ENCODE results near the gene LEMD3. TPM values are rescaled to one million over a fixed set of nuclear protein-coding genes. Genes with fewer than 3 reads are reported as not detected.

Gene LEMD3
- total RNA-seq, 2 experiments from 2014 or later = 35.9 to 36.1 TPM

DNA sequence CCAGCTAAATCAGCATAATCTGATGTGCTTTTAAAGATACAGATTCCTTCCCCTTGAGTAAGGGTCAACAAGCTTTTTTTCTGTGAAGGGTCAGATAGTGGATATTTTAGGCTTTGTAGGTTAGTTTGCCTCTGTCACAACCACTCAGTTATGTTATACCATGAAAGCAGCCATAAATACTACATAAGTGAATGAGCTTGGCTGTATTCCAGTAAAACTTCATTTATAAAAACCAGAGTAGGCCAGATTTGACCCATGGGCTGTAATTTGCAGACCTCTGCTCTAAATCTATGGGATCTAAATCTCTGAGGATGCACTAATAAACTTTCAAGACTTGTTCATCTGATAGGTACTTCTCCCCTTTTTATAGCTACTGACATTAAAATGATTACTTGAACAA is 47.7 kb downstream of the LEMD3 start:
- DNase-seq (no peak), ATAC-seq (no peak)
- ChIA-PET CTCF (interaction anchor here (1.2 to 2.7 kb wide), 4 partner anchors 10 to 94 kb away, joined by 3 to 12 read pairs (median 4); no protein-coding TSS in a partner anchor), POLR2A (interaction anchor here (0.8 kb wide), 1 partner anchor 46 kb away, joined by 3 read pairs; no protein-coding TSS in a partner anchor)
- Mint-ChIP-seq H3K4me1 (ENCODE audit: low read depth) (peaks cover 4% of the 10 kb centered on the region), H3K27me3 (ENCODE audit: low read depth) (no peaks in the 10 kb centered on the region), H3K36me3 (ENCODE audit: low read depth) (peaks cover 69% of the 10 kb centered on the region), H3K9me3 (ENCODE audit: insufficient read depth) (peaks cover 26% of the 10 kb centered on the region), H3K27ac (no peak overlapping the region), H3K4me3 (no peak overlapping the region)

DNA sequence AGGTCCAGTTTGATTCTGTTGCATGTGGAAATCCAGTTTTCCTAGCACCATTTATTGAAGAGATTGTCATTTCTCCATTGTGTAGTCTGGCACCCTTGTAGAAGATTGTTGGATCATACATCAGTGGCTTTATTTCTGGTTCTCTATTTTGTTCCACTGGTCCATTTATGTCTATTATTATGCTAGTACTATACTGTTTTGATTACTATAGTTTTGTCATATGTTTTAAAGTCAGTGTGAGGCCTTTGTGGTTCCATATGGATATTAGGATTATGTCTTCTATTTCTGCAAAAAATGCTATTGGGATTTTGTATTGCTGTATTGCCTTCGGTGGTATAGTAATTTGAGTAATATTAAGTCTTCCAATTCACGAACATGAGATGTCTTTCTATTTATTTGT is 51.4 kb downstream of the LEMD3 start:
- peaks cover 79% of the 10 kb centered on the region for H3K36me3 Mint-ChIP-seq (ENCODE audit: low read depth)

DNA sequence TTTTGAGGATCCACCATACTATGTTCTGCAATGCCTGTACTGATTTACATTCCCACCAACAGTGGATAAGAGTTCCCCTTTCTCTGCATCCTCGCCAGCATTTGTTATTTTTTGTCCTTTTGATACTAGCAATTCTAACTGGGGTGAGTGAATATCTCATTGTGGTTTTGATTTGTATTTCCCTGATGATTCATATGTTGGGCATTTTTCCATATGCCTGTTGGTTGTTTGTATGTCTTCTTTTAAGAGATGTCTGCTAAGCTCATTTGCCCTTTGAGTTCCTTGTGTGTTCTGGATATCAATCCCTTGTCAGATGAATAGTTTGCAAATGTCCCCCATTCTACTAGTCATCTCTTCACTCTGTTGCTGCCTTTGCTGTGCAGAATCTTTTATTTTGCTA is 60.1 kb downstream of the LEMD3 start:
- H3K36me3 Mint-ChIP-seq (ENCODE audit: low read depth) = peaks cover 56% of the 10 kb centered on the region
- ATAC-seq = no peak
- H3K27ac Mint-ChIP-seq = no peak overlapping the region
- H3K4me1 Mint-ChIP-seq (ENCODE audit: low read depth) = peaks cover 19% of the 10 kb centered on the region
- H3K27me3 Mint-ChIP-seq (ENCODE audit: low read depth) = no peaks in the 10 kb centered on the region
- H3K9me3 Mint-ChIP-seq (ENCODE audit: insufficient read depth) = peaks cover 25% of the 10 kb centered on the region
- ChIA-PET POLR2A (no interaction called here), CTCF (no interaction called here)
- no peak for DNase-seq
- no peak overlapping the region for H3K4me3 Mint-ChIP-seq

More for the DNA sequence above, 51.4 kb downstream of the LEMD3 start:
- Mint-ChIP-seq H3K4me3 (no peak overlapping the region), H3K9me3 (ENCODE audit: insufficient read depth) (peaks cover 53% of the 10 kb centered on the region), H3K4me1 (ENCODE audit: low read depth) (peaks cover 6% of the 10 kb centered on the region), H3K27me3 (ENCODE audit: low read depth) (no peaks in the 10 kb centered on the region), H3K27ac (no peak overlapping the region)
- ATAC-seq (no peak), DNase-seq (no peak)
- ChIA-PET CTCF (interaction anchor here (1.5 kb wide), 1 partner anchor 12 kb away, joined by 4 read pairs; no protein-coding TSS in a partner anchor), POLR2A (interaction anchor here (0.6 kb wide), 1 partner anchor 12 kb away, joined by 3 read pairs; no protein-coding TSS in a partner anchor)

DNA sequence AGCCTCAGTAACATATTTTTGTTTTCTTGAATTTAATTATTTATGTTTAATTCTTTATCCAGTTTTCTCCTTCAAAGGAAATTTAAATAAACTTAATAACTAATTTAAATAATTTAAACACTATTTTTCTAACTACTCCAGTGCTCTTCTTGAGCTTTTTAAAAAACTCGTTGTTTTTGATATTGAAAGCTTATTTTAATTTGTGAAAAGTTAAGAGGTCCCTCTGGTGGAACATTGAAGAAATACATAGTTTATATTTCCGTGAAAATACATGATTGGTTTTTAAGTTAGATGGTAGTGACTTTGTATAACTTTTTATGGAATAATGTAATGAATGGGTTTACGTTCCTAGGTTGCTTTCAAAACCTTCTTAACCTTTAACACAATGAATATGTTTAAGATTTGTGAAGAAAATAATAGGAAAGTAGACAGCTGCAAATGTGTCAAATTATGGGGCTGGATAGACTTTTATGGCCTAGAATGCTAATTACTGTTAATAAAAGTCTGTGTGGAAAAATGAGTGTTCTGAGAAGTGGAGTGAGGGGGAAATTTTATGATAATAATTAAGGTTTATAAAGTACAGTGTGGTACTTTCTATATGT is 63.2 kb downstream of the LEMD3 start:
- CTCF ChIA-PET = interaction anchor here (0.6 to 3.8 kb wide), 26 partner anchors 8 to 436 kb away, joined by 3 to 44 read pairs (median 4); partner anchors contain the start of genes LEMD3 and WIF1
- H3K4me1 Mint-ChIP-seq (ENCODE audit: low read depth) = peaks cover 8% of the 10 kb centered on the region
- H3K27ac Mint-ChIP-seq = no peak overlapping the region
- no peak for DNase-seq
- POLR2A ChIA-PET = interaction anchor here (2.0 kb wide), 1 partner anchor 62 kb away, joined by 10 read pairs; the partner anchor contains the start of gene LEMD3
- peaks cover 18% of the 10 kb centered on the region for H3K9me3 Mint-ChIP-seq (ENCODE audit: insufficient read depth)
- no peak overlapping the region for H3K4me3 Mint-ChIP-seq
- H3K36me3 Mint-ChIP-seq (ENCODE audit: low read depth) = peaks cover 28% of the 10 kb centered on the region
- H3K27me3 Mint-ChIP-seq (ENCODE audit: low read depth) = no peaks in the 10 kb centered on the region
- no peak for ATAC-seq

DNA sequence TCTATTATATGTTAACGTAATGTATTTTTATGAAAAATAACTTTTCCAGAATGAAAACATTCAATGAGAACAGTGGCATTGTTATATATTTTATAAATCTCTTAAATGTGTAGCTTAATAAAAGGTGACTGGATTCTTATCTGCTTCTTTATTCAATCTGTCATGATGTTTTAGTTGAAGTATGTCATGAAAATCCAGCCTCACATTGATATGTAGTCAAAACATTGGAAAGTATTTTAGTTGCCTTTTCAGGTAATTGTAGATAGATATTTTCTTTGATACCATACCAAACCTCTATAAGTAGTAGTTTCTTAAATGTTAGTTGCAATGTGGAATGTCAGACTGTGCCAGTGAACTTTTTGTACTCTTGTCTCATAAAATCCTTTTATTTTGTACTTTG is 67.8 kb downstream of the LEMD3 start:
- ChIA-PET CTCF (no interaction called here), POLR2A (no interaction called here)
- no peak for DNase-seq
- no peak overlapping the region for H3K27ac Mint-ChIP-seq
- peaks cover 6% of the 10 kb centered on the region for H3K4me1 Mint-ChIP-seq (ENCODE audit: low read depth)
- H3K9me3 Mint-ChIP-seq (ENCODE audit: insufficient read depth) = no peaks in the 10 kb centered on the region
- H3K27me3 Mint-ChIP-seq (ENCODE audit: low read depth) = no peaks in the 10 kb centered on the region
- peaks cover 15% of the 10 kb centered on the region for H3K36me3 Mint-ChIP-seq (ENCODE audit: low read depth)
- H3K4me3 Mint-ChIP-seq = no peak overlapping the region
- no peak for ATAC-seq

DNA sequence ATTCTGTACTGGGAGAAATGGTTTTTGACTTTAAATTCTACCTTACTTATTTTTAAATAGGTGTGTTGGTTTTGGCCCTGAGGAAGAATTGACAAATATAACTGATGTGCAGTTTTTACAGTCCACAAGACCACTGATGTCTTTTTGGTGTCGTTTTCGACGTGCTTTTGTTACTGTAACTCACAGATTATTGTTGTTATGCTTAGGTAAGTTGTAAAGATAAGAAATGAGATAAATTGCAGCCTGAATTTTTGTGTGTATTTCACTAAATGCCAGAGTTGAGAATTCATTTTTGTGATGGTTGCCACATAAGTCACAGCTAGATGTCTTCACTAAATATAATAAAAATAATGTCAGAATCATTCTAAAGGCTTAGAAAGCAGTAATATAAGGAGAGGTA is 69.2 kb downstream of the LEMD3 start:
- no peak overlapping the region for H3K4me3 Mint-ChIP-seq
- DNase-seq (no peak), ATAC-seq (no peak)
- no peaks in the 10 kb centered on the region for H3K27me3 Mint-ChIP-seq (ENCODE audit: low read depth)
- H3K36me3 Mint-ChIP-seq (ENCODE audit: low read depth) = peaks cover 22% of the 10 kb centered on the region
- H3K27ac Mint-ChIP-seq = no peak overlapping the region
- ChIA-PET CTCF (no interaction called here), POLR2A (no interaction called here)
- no peaks in the 10 kb centered on the region for H3K9me3 Mint-ChIP-seq (ENCODE audit: insufficient read depth)
- H3K4me1 Mint-ChIP-seq (ENCODE audit: low read depth) = no peaks in the 10 kb centered on the region

DNA sequence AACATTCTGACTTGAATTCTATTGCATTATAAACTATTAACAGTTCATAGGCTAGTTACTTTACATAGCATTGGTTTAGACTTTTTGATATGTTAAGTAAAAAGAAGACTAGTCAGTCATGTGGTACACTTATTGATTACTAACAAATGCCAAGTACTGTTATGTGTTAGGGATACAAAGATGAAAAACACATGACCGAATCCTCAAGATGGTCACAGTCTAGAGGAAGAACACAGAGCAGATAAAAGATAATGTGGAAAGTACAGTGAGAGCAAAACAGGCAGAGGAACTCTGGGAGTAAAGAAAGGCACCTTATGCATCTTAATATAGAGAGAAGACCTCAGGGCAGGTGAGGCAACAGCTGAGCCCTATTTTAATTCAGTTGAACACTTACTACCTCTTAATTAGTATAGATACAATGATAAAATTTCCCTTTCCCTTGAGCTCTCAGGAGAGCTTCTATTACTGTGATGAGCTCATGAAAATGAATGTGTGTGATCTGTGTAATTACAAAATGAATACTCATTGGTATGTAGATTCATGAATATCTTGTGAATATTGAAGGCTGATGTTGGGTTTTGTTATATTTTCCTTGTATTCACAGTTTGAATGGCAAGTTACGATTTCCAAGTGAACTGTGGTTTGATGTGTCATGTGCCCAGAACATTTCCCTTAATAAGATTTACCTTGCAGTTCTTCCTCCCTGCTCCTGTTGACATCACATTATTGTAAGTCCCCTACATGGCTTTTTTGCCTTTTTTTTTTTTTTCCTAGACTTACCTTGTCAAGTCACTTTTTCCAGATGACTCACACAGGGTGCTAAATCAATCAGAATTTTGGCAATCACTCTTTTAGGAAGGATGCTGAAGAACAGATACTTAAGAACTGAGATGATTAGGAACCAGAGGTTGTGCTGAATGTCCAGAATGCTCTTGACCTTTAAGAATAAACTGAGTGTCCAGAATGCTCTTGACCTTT is 79.6 kb downstream of the LEMD3 start:
- Mint-ChIP-seq H3K27ac (no peak overlapping the region), H3K9me3 (ENCODE audit: insufficient read depth) (no peaks in the 10 kb centered on the region), H3K36me3 (ENCODE audit: low read depth) (peaks cover 27% of the 10 kb centered on the region), H3K27me3 (ENCODE audit: low read depth) (no peaks in the 10 kb centered on the region), H3K4me1 (ENCODE audit: low read depth) (no peaks in the 10 kb centered on the region), H3K4me3 (no peak overlapping the region)
- DNase-seq (no peak), ATAC-seq (no peak)
- ChIA-PET POLR2A (interaction anchor here (1.0 kb wide), 1 partner anchor 79 kb away, joined by 3 read pairs; the partner anchor contains the start of gene LEMD3), CTCF (interaction anchor here (0.9 kb wide), 1 partner anchor 17 kb away, joined by 3 read pairs; no protein-coding TSS in a partner anchor)

DNA sequence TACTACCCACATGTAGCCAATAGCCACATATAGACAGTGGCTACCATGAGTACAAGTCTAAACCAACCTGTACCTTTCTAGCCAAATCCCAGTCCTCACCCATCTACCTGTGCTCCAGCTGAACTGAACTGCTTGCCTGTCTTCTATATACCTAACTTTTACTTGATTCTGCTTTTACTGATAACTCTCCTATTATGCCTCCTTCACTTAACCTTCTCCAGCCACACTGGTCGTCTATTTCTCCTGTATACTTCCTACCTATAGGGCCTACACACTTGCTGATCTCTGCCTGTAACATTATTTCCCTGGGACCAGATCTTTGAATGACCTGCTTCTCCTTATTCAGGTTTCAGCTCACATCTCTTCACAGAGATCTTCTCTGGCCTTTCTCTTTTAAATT is 83.1 kb downstream of the LEMD3 start:
- POLR2A ChIA-PET = no interaction called here
- Mint-ChIP-seq H3K27me3 (ENCODE audit: low read depth) (peaks cover 5% of the 10 kb centered on the region), H3K36me3 (ENCODE audit: low read depth) (peaks cover 14% of the 10 kb centered on the region), H3K4me1 (ENCODE audit: low read depth) (no peaks in the 10 kb centered on the region), H3K4me3 (no peak overlapping the region), H3K27ac (no peak overlapping the region), H3K9me3 (ENCODE audit: insufficient read depth) (no peaks in the 10 kb centered on the region)
- ATAC-seq = no peak
- CTCF ChIA-PET = no interaction called here
- no peak for DNase-seq

DNA sequence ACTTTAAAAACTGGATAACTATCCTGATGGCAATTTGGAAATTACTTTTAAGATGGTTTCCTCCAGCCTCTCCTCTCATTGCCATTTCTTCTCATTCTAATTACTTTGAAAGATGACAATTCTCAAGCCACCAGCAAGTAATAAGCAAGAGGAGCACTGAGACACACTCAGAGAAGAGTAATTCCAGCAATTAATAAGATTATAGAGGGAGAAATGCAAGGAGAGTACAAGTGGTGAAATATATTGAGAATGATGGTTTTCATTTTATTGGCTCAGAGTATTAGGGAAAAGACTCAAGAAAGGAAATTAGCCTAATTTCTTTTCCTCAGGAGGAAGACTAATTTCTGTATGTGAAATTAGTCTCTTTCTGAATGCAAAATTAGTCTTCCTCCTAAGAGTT is 88.6 kb downstream of the LEMD3 start:
- ChIA-PET POLR2A (no interaction called here), CTCF (no interaction called here)
- DNase-seq (no peak), ATAC-seq (no peak)
- Mint-ChIP-seq H3K27ac (no peak overlapping the region), H3K36me3 (ENCODE audit: low read depth) (no peaks in the 10 kb centered on the region), H3K4me1 (ENCODE audit: low read depth) (no peaks in the 10 kb centered on the region), H3K27me3 (ENCODE audit: low read depth) (peaks cover 17% of the 10 kb centered on the region), H3K9me3 (ENCODE audit: insufficient read depth) (no peaks in the 10 kb centered on the region), H3K4me3 (no peak overlapping the region)

DNA sequence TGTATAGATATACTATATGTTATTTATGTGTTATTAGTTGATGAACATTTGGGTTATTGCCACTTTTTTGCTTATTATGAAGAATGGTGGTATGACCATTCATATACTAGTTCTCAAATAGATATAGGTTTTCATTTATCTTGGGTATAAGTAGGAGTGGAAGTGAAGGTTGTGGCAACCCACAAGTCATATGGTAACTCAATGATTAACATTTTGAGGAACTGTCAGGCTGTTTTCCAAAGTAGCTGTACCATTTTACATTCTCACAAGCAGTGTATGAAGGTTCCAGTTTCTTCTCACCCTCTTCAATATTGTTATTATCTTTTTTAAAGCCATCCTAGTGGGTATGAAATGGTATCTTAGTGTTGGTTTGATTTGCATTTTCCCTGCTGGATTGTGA is 90.1 kb downstream of the LEMD3 start:
- Mint-ChIP-seq H3K27me3 (ENCODE audit: low read depth) (peaks cover 17% of the 10 kb centered on the region), H3K4me1 (ENCODE audit: low read depth) (no peaks in the 10 kb centered on the region), H3K9me3 (ENCODE audit: insufficient read depth) (no peaks in the 10 kb centered on the region), H3K27ac (no peak overlapping the region), H3K36me3 (ENCODE audit: low read depth) (no peaks in the 10 kb centered on the region), H3K4me3 (no peak overlapping the region)
- CTCF ChIA-PET = no interaction called here
- ATAC-seq (no peak), DNase-seq (no peak)
- POLR2A ChIA-PET = no interaction called here

DNA sequence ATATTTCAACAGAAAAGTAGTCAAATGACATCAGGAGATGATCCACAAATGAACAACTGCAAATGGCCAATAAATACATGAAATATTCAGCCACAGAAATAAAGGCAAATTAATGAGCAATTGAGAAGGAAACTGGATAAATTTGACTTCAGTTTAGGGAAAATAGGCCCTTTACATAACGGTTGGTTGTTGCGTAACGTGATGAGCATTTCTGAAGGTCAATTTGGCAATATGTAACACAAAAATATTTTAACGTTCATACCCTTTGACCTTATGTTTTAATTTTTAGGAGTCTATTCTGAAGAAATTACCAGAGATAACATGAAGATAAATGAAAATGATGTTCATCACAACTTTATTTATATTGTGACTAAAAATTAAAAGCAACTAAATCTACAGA is 94.4 kb downstream of the LEMD3 start:
- ATAC-seq (no peak), DNase-seq (no peak)
- ChIA-PET POLR2A (no interaction called here), CTCF (no interaction called here)
- Mint-ChIP-seq H3K36me3 (ENCODE audit: low read depth) (no peaks in the 10 kb centered on the region), H3K27ac (no peak overlapping the region), H3K27me3 (ENCODE audit: low read depth) (peaks cover 25% of the 10 kb centered on the region), H3K9me3 (ENCODE audit: insufficient read depth) (no peaks in the 10 kb centered on the region), H3K4me3 (no peak overlapping the region), H3K4me1 (ENCODE audit: low read depth) (no peaks in the 10 kb centered on the region)

DNA sequence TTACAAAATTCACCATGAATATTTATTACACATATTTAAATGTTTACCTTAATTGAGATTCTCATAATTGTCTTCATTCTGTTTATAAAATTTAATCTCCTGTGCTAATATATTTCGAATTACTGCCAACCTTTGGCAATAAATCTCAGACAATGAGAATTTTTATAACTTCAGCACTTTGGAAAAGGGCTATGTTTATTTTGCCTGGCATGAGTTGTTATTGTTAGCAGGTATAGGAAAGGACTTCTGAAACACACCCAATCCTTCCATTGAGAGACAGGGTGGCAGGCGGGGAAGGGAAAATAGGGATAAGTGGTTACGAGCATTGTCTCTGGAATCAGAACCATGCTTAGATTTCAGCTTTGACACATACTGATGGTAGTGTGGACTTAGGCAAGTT is 97.0 kb downstream of the LEMD3 start:
- Mint-ChIP-seq H3K27ac (no peak overlapping the region), H3K27me3 (ENCODE audit: low read depth) (peaks cover 19% of the 10 kb centered on the region), H3K9me3 (ENCODE audit: insufficient read depth) (no peaks in the 10 kb centered on the region), H3K36me3 (ENCODE audit: low read depth) (no peaks in the 10 kb centered on the region), H3K4me3 (no peak overlapping the region), H3K4me1 (ENCODE audit: low read depth) (no peaks in the 10 kb centered on the region)
- DNase-seq (no peak), ATAC-seq (no peak)
- ChIA-PET CTCF (no interaction called here), POLR2A (no interaction called here)
